ENCODE data around the gene LRRC71. TPM values are rescaled to one million over a fixed set of nuclear protein-coding genes. Genes with fewer than 3 reads are reported as not detected.

The LRRC71 gene
- total RNA-seq, 1 donor from 2014 or later: not detected

- H3K27me3 Mint-ChIP-seq (ENCODE audit: insufficient read depth, low read depth): peaks cover 12% of the 10 kb centered on the region
- H3K4me1 ChIP-seq: peaks cover 5% of the 10 kb centered on the region
These were observed 18.9 kb upstream of the LRRC71 start for GRCh38 chr1:156901590-156901900.

GRCh38 chr1:156901966-156902915 lies 18.2 kb upstream of the LRRC71 start:
- DNase-seq (ENCODE audit: low spot score): no peak
- H4K20me1 ChIP-seq (ENCODE audit: low read depth): no peaks in the 10 kb centered on the region
- H3K27me3 ChIP-seq: peaks cover 10% of the 10 kb centered on the region
- no peak overlapping the region for H3K27ac ChIP-seq
- H3K79me2 ChIP-seq (ENCODE audit: low read depth): no peaks in the 10 kb centered on the region
- no peak overlapping the region for H3K9ac ChIP-seq
- H3K27ac Mint-ChIP-seq: peak overlapping the region; percentile 37
- H3K4me1 ChIP-seq: no peaks in the 10 kb centered on the region
- no peaks in the 10 kb centered on the region for H3K9me3 Mint-ChIP-seq
- no peaks in the 10 kb centered on the region for H3K36me3 Mint-ChIP-seq
- no peak overlapping the region for H3K4me3 ChIP-seq
- peaks cover 8% of the 10 kb centered on the region for H3K27me3 Mint-ChIP-seq (ENCODE audit: insufficient read depth, low read depth)
- no peak for TF ChIP-seq EZH2 (IDR thresholded peaks at IDR 0.05)
- no peak overlapping the region for H3K4me2 ChIP-seq
- no peaks in the 10 kb centered on the region for H3K9me3 ChIP-seq (ENCODE audit: low read depth)
- H3K36me3 ChIP-seq: no peaks in the 10 kb centered on the region
- H3F3A ChIP-seq (ENCODE audit: low read depth): no peaks in the 10 kb centered on the region
- peaks cover 20% of the 10 kb centered on the region for H3K4me1 Mint-ChIP-seq
- peak overlapping the region; percentile 44 for H3K4me3 Mint-ChIP-seq
- no peak overlapping the region for H2AFZ ChIP-seq (replicated peaks)

More at GRCh38 chr1:156901590-156901900, 18.9 kb upstream of the LRRC71 start:
- Histone ChIP-seq H4K20me1 (ENCODE audit: low read depth) (no peaks in the 10 kb centered on the region), H3K27me3 (peaks cover 10% of the 10 kb centered on the region), H3K27ac (no peak overlapping the region), H3K9me3 (ENCODE audit: low read depth) (no peaks in the 10 kb centered on the region), H3K9ac (no peak overlapping the region), H2AFZ (replicated peaks) (no peak overlapping the region), H3F3A (ENCODE audit: low read depth) (no peaks in the 10 kb centered on the region), H3K4me3 (no peak overlapping the region), H3K36me3 (no peaks in the 10 kb centered on the region), H3K4me2 (no peak overlapping the region), H3K79me2 (ENCODE audit: low read depth) (no peaks in the 10 kb centered on the region)
- DNase-seq (ENCODE audit: low spot score): no peak
- Mint-ChIP-seq H3K36me3 (no peaks in the 10 kb centered on the region), H3K4me1 (peaks cover 27% of the 10 kb centered on the region), H3K27ac (peak overlapping the region; percentile 37), H3K9me3 (no peaks in the 10 kb centered on the region), H3K4me3 (no peak overlapping the region)
- TF ChIP-seq EZH2 (IDR thresholded peaks at IDR 0.05) (no peak), CTCF (IDR thresholded peaks at IDR 0.05) (no peak), EZH2phosphoT487 (IDR thresholded peaks at IDR 0.05) (no peak)

- H3K27ac ChIP-seq: no peak overlapping the region
- H3K27ac Mint-ChIP-seq: no peak overlapping the region
- H3K36me3 Mint-ChIP-seq: no peaks in the 10 kb centered on the region
- peaks cover 16% of the 10 kb centered on the region for H3K4me1 Mint-ChIP-seq
- peaks cover 8% of the 10 kb centered on the region for H3K27me3 Mint-ChIP-seq (ENCODE audit: insufficient read depth, low read depth)
- peaks cover 7% of the 10 kb centered on the region for H3K27me3 ChIP-seq
- no peak overlapping the region for H3K4me3 ChIP-seq
- DNase-seq (ENCODE audit: low spot score): no peak
- H2AFZ ChIP-seq (replicated peaks): no peak overlapping the region
- H3F3A ChIP-seq (ENCODE audit: low read depth): no peaks in the 10 kb centered on the region
- H3K4me2 ChIP-seq: no peak overlapping the region
- TF ChIP-seq EZH2phosphoT487 (IDR thresholded peaks at IDR 0.05): no peak
- TF ChIP-seq CTCF (IDR thresholded peaks at IDR 0.05): no peak
- no peak for TF ChIP-seq EZH2 (IDR thresholded peaks at IDR 0.05)
- no peaks in the 10 kb centered on the region for H3K9me3 ChIP-seq (ENCODE audit: low read depth)
- no peaks in the 10 kb centered on the region for H3K9me3 Mint-ChIP-seq
- H3K36me3 ChIP-seq: no peaks in the 10 kb centered on the region
- H3K4me3 Mint-ChIP-seq: peak overlapping the region; percentile 22
- H3K4me1 ChIP-seq: no peaks in the 10 kb centered on the region
- no peaks in the 10 kb centered on the region for H3K79me2 ChIP-seq (ENCODE audit: low read depth)
- no peak overlapping the region for H3K9ac ChIP-seq
- no peaks in the 10 kb centered on the region for H4K20me1 ChIP-seq (ENCODE audit: low read depth)
These were observed 16.9 kb upstream of the LRRC71 start for GRCh38 chr1:156903328-156904091.
